Measurements from ENCODE around the gene AMACR. TPM values are rescaled to one million over a fixed set of nuclear protein-coding genes. Genes with fewer than 3 reads are reported as not detected.

Gene AMACR
- total and polyA plus RNA-seq, 2 of the 13 experiments (the other 11 are each of a cell fraction or from before 2014, with no cell fraction given) = 8.9 to 19.7 TPM

DNA sequence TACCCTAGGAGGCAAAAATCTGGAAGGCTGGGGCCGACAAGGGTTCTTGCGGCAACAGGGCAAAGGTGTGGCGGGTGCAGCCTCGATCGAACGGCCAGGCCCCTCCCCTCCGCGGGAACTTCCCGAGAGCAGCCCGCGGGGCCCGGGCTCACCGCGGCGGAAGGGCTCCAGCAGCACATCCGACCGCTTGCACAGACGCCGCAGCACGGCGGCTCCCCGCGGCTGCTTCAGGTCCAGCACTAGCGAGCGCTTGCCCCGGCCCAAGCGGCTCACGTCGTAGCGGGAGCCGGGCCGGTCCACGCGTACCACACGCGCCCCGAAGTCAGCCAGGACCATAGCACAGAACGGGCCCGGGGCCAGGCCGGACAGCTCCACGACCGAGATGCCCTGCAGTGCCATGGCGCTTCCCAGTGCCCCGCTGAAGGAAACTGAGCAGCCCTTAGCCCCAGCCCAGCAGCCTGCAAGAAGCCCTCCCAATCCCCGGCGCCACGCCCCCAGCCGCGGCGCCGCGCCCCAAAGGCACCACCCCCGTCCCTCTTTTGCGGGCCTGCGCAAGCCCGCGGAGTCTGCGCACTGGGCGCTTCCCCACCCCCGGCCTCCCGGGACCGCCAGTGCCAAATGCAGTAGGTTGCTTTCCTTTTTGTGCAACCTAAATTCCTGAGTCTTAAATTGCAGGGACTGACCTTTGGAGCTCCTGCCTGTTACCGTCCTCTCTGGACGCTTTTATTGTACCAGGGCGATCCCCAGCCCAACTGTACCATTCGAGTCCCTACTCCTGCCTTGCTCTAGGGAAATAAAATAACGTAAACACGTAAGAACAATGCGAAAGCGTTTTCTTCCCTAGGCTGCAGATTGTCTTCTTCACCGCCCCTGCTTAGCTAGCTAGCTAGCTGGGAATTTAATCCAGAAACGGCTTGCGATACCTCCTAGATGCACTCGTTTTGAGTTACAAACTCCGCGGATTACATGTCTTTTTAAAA, at the start of gene AMACR (continued):
- TF ChIP-seq, protein P1, sequence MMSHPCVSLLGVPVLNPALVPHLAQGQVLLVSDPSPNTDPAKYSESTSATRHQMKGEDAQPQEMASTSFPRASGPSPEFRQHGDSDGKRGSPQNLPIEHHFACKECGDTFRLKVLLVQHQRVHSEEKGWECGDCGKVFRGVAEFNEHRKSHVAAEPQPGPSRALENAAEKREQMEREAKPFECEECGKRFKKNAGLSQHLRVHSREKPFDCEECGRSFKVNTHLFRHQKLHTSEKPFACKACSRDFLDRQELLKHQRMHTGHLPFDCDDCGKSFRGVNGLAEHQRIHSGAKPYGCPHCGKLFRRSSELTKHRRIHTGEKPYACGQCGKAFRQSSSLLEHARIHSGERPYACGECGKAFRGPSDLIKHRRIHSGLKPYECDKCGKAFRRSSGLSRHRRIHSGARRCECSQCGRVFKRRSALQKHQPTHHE (CRISPR knock-in tag; IDR thresholded peaks at IDR 0.05; ENCODE audit: borderline replicate concordance) = peak; percentile 93
- TF ChIP-seq ZNF678 (CRISPR knock-in tag; IDR thresholded peaks at IDR 0.05) (0 out of 2 replicates have a peak, but pooled peaks have one; percentile 58), ZNF7 (CRISPR knock-in tag; IDR thresholded peaks at IDR 0.05) (no peak), ISX (CRISPR knock-in tag; conservative IDR thresholded peaks at IDR 0.05) (no peak), HCFC1 (IDR thresholded peaks at IDR 0.05; ENCODE audit: low read depth, low read length) (no peak), SAP130 (CRISPR knock-in tag; IDR thresholded peaks at IDR 0.05; ENCODE audit: low read depth) (peak; percentile 71), ZNF614 (CRISPR knock-in tag; IDR thresholded peaks at IDR 0.05; ENCODE audit: borderline replicate concordance) (peak; percentile 59; the same call in 1 of the 2 replicates), AGO2 (optimal IDR thresholded peaks at IDR 0.05; ENCODE audit: low read depth, low read length) (peak; percentile 96), MIER2 (CRISPR knock-in tag; IDR thresholded peaks at IDR 0.05) (no peak; the same call in 1 of the 2 replicates), KLF13 (CRISPR knock-in tag; IDR thresholded peaks at IDR 0.05) (peak; percentile 89; the same call in 1 of the 2 replicates), KLF9 (CRISPR knock-in tag; IDR thresholded peaks at IDR 0.05; ENCODE audit: low read depth) (0 out of 2 replicates have a peak, but pooled peaks have one; percentile 2), MYC (CRISPR knock-in tag; IDR thresholded peaks at IDR 0.05; ENCODE audit: borderline replicate concordance) (peak; percentile 80), AGO1 (IDR thresholded peaks at IDR 0.05; ENCODE audit: low read depth, low read length, poor library complexity, severe bottlenecking) (peak; percentile 40), ZBTB42 (CRISPR knock-in tag; IDR thresholded peaks at IDR 0.05) (no peak), NCOA2 (CRISPR knock-in tag; IDR thresholded peaks at IDR 0.05) (peak; percentile 43; the same call in 1 of the 2 replicates), ZNF557 (CRISPR knock-in tag; IDR thresholded peaks at IDR 0.05) (peak; percentile 58; the same call in 1 of the 2 replicates), CCDC6 (CRISPR knock-in tag; IDR thresholded peaks at IDR 0.05) (0 out of 2 replicates have a peak, but pooled peaks have one; percentile 79), FLYWCH1 (CRISPR knock-in tag; IDR thresholded peaks at IDR 0.05) (no peak), PAF1 (CRISPR knock-in tag; IDR thresholded peaks at IDR 0.05) (no peak), NAIF1 (CRISPR knock-in tag; IDR thresholded peaks at IDR 0.05; ENCODE audit: borderline replicate concordance) (peak; percentile 89), ELK4 (CRISPR knock-in tag; IDR thresholded peaks at IDR 0.05; ENCODE audit: borderline replicate concordance) (no peak), CREM (IDR thresholded peaks at IDR 0.05) (no peak; the same call in 1 of the 2 replicates), CREM (CRISPR knock-in tag; IDR thresholded peaks at IDR 0.05) (no peak), RAD21 (CRISPR knock-in tag; IDR thresholded peaks at IDR 0.05) (peak; percentile 67), FOSL1 (CRISPR knock-in tag; IDR thresholded peaks at IDR 0.05; ENCODE audit: borderline replicate concordance) (no peak)
- TF ChIP-seq, protein P2, sequence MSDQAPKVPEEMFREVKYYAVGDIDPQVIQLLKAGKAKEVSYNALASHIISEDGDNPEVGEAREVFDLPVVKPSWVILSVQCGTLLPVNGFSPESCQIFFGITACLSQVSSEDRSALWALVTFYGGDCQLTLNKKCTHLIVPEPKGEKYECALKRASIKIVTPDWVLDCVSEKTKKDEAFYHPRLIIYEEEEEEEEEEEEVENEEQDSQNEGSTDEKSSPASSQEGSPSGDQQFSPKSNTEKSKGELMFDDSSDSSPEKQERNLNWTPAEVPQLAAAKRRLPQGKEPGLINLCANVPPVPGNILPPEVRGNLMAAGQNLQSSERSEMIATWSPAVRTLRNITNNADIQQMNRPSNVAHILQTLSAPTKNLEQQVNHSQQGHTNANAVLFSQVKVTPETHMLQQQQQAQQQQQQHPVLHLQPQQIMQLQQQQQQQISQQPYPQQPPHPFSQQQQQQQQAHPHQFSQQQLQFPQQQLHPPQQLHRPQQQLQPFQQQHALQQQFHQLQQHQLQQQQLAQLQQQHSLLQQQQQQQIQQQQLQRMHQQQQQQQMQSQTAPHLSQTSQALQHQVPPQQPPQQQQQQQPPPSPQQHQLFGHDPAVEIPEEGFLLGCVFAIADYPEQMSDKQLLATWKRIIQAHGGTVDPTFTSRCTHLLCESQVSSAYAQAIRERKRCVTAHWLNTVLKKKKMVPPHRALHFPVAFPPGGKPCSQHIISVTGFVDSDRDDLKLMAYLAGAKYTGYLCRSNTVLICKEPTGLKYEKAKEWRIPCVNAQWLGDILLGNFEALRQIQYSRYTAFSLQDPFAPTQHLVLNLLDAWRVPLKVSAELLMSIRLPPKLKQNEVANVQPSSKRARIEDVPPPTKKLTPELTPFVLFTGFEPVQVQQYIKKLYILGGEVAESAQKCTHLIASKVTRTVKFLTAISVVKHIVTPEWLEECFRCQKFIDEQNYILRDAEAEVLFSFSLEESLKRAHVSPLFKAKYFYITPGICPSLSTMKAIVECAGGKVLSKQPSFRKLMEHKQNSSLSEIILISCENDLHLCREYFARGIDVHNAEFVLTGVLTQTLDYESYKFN (CRISPR knock-in tag; conservative IDR thresholded peaks at IDR 0.05) = peak; percentile 86
